CD4-positive, alpha-beta T cell treated with Interleukin-12 subunit alpha and Interleukin-12 subunit beta, for 1 hour (primary cell): ENCODE data around the gene GRIP2.

Experiments used
- DNase-seq: peaks from one replicate; pipeline ENCODE4 v3.0.0-alpha.2; 2020

Gene GRIP2

GRCh38 chr3:14450506-14450905 lies 89.6 kb downstream of the GRIP2 start:
- no peak for DNase-seq

- DNase-seq = no peak
These were observed 91.1 kb downstream of the GRIP2 start for GRCh38 chr3:14448756-14449727.

GRCh38 chr3:14448063-14448462 lies 92.1 kb downstream of the GRIP2 start:
- DNase-seq = no peak

- DNase-seq = no peak
These were observed 93.1 kb downstream of the GRIP2 start for GRCh38 chr3:14446988-14447570.

GRCh38 chr3:14445773-14446172 lies 94.4 kb downstream of the GRIP2 start:
- DNase-seq = no peak

- DNase-seq = no peak
These were observed 95.8 kb downstream of the GRIP2 start for GRCh38 chr3:14444380-14444779.

- DNase-seq = no peak
These were observed 98.2 kb downstream of the GRIP2 start for GRCh38 chr3:14441920-14442300.

- no peak for DNase-seq
These were observed 98.8 kb downstream of the GRIP2 start for GRCh38 chr3:14441240-14441919.

GRCh38 chr3:14440531-14441239 lies 99.5 kb downstream of the GRIP2 start:
- DNase-seq = no peak

GRCh38 chr3:14440168-14440518 lies 100.0 kb downstream of the GRIP2 start:
- DNase-seq = no peak

GRCh38 chr3:14439501-14440167 lies 100.5 kb downstream of the GRIP2 start:
- no peak for DNase-seq
